MG63 (cell line): ENCODE data around the gene TRMU. TPM values are rescaled to one million over a fixed set of nuclear protein-coding genes. Genes with fewer than 3 reads are reported as not detected.
"Not testable (repeated sequence)": the region's sequence is repeated elsewhere in the genome, so short reads cannot be mapped to it uniquely, and the experiment has no call there.

ENCODE experiments used
- DNase-seq: peaks from one replicate; pipeline ENCODE4 v3.0.0-alpha.2; 2020
- H3K27me3 ChIP-seq: fragments of 250-450 bp; sonication (Bioruptor Pico); 2 replicates; pipeline ENCODE4 v1.5.1; 2020; ENCODE audit warnings: mild to moderate bottlenecking, moderate library complexity
- H3K36me3 ChIP-seq: fragments of 250-450 bp; sonication (Bioruptor Pico); 2 replicates; pipeline ENCODE4 v1.5.1; 2020; ENCODE audit warnings: mild to moderate bottlenecking, moderate library complexity
- H3K4me3 ChIP-seq: fragments of 250-450 bp; sonication (Bioruptor Pico); 2 replicates; pipeline ENCODE4 v1.5.1; 2020; ENCODE audit warnings: mild to moderate bottlenecking, moderate library complexity
- H3K9me3 ChIP-seq: fragments of 250-450 bp; sonication (Bioruptor Pico); 2 replicates; pipeline ENCODE4 v1.5.1; 2020; ENCODE audit warnings: mild to moderate bottlenecking, moderate library complexity
- total RNA-seq: library from RNA; depleted of rRNA; stranded (reverse); fragments of >200 nt; shearing (Covaris generic); gene quantifications from 2 replicates; pipeline ENCODE4 v1.2.3, GENCODE V29; 2014; ENCODE audit warnings: low replicate concordance

TRMU gene
- total RNA-seq, 1 experiment from 2014 or later: 53.9 TPM

- Histone ChIP-seq H3K27me3 (no peaks in the 10 kb centered on the region), H3K36me3 (peaks cover 35% of the 10 kb centered on the region)
- peak; percentile 97 for DNase-seq
Measured at GRCh38 chr22:46296257-46297150, 39.0 kb upstream of the TRMU start, which contains the start of gene GTSE1. GTSE1 (plus strand) TSS chr22:46296870; CDS start chr22:46297401, 531 bp downstream.

GRCh38 chr22:46297151-46297812 lies 38.2 kb upstream of the TRMU start:
- Histone ChIP-seq H3K4me3 (peak overlapping the region; percentile 73), H3K9me3 (no peaks in the 10 kb centered on the region), H3K27me3 (no peaks in the 10 kb centered on the region), H3K36me3 (peaks cover 40% of the 10 kb centered on the region)
- peak; percentile 75 for DNase-seq

More at GRCh38 chr22:46296257-46297150, 39.0 kb upstream of the TRMU start, which contains the start of gene GTSE1:
- Histone ChIP-seq H3K9me3 (no peaks in the 10 kb centered on the region), H3K4me3 (peak within 1 kb of the TSS; percentile 73)

GRCh38 chr22:46299101-46299500 lies 36.4 kb upstream of the TRMU start:
- DNase-seq: no peak
- Histone ChIP-seq H3K9me3 (no peaks in the 10 kb centered on the region), H3K36me3 (peaks cover 49% of the 10 kb centered on the region), H3K4me3 (no peak overlapping the region), H3K27me3 (no peaks in the 10 kb centered on the region)

GRCh38 chr22:46300491-46300890 lies 35.0 kb upstream of the TRMU start:
- Histone ChIP-seq H3K36me3 (peaks cover 62% of the 10 kb centered on the region), H3K27me3 (no peaks in the 10 kb centered on the region), H3K9me3 (no peaks in the 10 kb centered on the region)

GRCh38 chr22:46303347-46303965 lies 32.1 kb upstream of the TRMU start:
- Histone ChIP-seq H3K9me3 (no peaks in the 10 kb centered on the region), H3K27me3 (no peaks in the 10 kb centered on the region), H3K4me3 (no peak overlapping the region), H3K36me3 (peaks cover 63% of the 10 kb centered on the region)
- no peak for DNase-seq

More at GRCh38 chr22:46300491-46300890, 35.0 kb upstream of the TRMU start:
- H3K4me3 ChIP-seq: no peak overlapping the region
- DNase-seq: no peak

- no peak overlapping the region for H3K4me3 ChIP-seq
- no peak for DNase-seq
- no peaks in the 10 kb centered on the region for H3K27me3 ChIP-seq
- H3K36me3 ChIP-seq: peaks cover 62% of the 10 kb centered on the region
- H3K9me3 ChIP-seq: no peaks in the 10 kb centered on the region
Measured at GRCh38 chr22:46308283-46308988, 27.1 kb upstream of the TRMU start.

GRCh38 chr22:46309526-46310085 lies 25.9 kb upstream of the TRMU start:
- peaks cover 68% of the 10 kb centered on the region for H3K36me3 ChIP-seq
- no peaks in the 10 kb centered on the region for H3K27me3 ChIP-seq
- H3K4me3 ChIP-seq: no peak overlapping the region
- no peaks in the 10 kb centered on the region for H3K9me3 ChIP-seq
- DNase-seq: no peak

- Histone ChIP-seq H3K27me3 (no peaks in the 10 kb centered on the region), H3K9me3 (no peaks in the 10 kb centered on the region), H3K36me3 (peaks cover 77% of the 10 kb centered on the region), H3K4me3 (no peak overlapping the region)
- no peak for DNase-seq
Measured at GRCh38 chr22:46312056-46312455, 23.5 kb upstream of the TRMU start.

GRCh38 chr22:46312848-46313247 lies 22.7 kb upstream of the TRMU start:
- H3K36me3 ChIP-seq: peaks cover 84% of the 10 kb centered on the region
- H3K9me3 ChIP-seq, H3K4me3 ChIP-seq, DNase-seq, H3K27me3 ChIP-seq: not testable (repeated sequence)

GRCh38 chr22:46315976-46316375 lies 19.5 kb upstream of the TRMU start:
- peaks cover 80% of the 10 kb centered on the region for H3K36me3 ChIP-seq
- H3K27me3 ChIP-seq: no peaks in the 10 kb centered on the region
- DNase-seq: no peak
- no peak overlapping the region for H3K4me3 ChIP-seq
- H3K9me3 ChIP-seq: no peaks in the 10 kb centered on the region

- peaks cover 71% of the 10 kb centered on the region for H3K36me3 ChIP-seq
- H3K9me3 ChIP-seq: no peaks in the 10 kb centered on the region
- no peak for DNase-seq
- H3K27me3 ChIP-seq: no peaks in the 10 kb centered on the region
- H3K4me3 ChIP-seq: no peak overlapping the region
Measured at GRCh38 chr22:46317646-46318045, 17.9 kb upstream of the TRMU start.

GRCh38 chr22:46318576-46318975 lies 16.9 kb upstream of the TRMU start:
- Histone ChIP-seq H3K36me3 (peaks cover 64% of the 10 kb centered on the region), H3K9me3 (no peaks in the 10 kb centered on the region), H3K4me3 (no peak overlapping the region), H3K27me3 (no peaks in the 10 kb centered on the region)
- DNase-seq: no peak

- Histone ChIP-seq H3K4me3 (no peak overlapping the region), H3K9me3 (no peaks in the 10 kb centered on the region), H3K27me3 (no peaks in the 10 kb centered on the region), H3K36me3 (peaks cover 62% of the 10 kb centered on the region)
- no peak for DNase-seq
Measured at GRCh38 chr22:46319319-46319718, 16.2 kb upstream of the TRMU start.

GRCh38 chr22:46320166-46320710 lies 15.3 kb upstream of the TRMU start:
- Histone ChIP-seq H3K36me3 (peaks cover 65% of the 10 kb centered on the region), H3K9me3 (no peaks in the 10 kb centered on the region), H3K4me3 (no peak overlapping the region), H3K27me3 (no peaks in the 10 kb centered on the region)
- DNase-seq: no peak

- no peak for DNase-seq
- peaks cover 63% of the 10 kb centered on the region for H3K36me3 ChIP-seq
- H3K4me3 ChIP-seq: no peak overlapping the region
- H3K9me3 ChIP-seq: no peaks in the 10 kb centered on the region
- no peaks in the 10 kb centered on the region for H3K27me3 ChIP-seq
Measured at GRCh38 chr22:46320716-46321386, 14.7 kb upstream of the TRMU start.

GRCh38 chr22:46322711-46323110 lies 12.8 kb upstream of the TRMU start:
- Histone ChIP-seq H3K27me3 (no peaks in the 10 kb centered on the region), H3K4me3 (no peak overlapping the region), H3K9me3 (no peaks in the 10 kb centered on the region), H3K36me3 (peaks cover 63% of the 10 kb centered on the region)
- DNase-seq: no peak
